GM19240 (cell line): ENCODE results near the gene SNX10.

ENCODE experiments used
- DNase-seq: peaks from one replicate; pipeline ENCODE4 v3.0.0; 2011; ENCODE audit warnings: low spot score; ENCODE audit not compliant: insufficient read length

Gene SNX10

DNA sequence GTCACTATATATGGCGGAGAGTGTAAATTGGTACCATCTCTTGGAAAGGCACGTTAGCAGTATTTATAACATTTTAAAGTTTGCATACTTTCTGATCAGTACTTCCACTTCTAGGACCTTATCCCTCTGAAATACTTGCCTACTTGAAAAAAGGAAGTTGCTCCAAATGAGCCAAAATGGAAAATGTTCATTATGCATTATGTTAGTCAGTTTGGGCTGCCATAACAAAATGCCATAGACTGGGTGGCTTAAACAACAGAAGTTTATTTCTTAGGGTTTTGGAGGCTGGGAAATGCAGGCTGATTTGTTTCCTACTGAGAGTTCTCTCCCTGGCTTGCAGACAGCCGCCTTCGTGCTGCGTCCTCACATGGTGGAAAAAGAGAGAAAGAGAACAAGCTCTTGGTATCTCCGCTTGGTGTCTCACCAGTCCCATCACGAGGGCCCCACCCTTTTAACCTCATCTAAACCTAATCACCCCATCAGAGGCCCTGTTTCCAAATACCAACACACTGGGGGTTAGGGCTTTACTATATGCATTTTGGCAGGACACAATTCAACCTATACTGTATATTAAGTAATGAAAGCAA is 6.9 kb downstream of the SNX10 start:
- DNase-seq, result no peak

- no peak for DNase-seq
These were observed 13.6 kb downstream of the SNX10 start for GRCh38 chr7:26305090-26305868.

GRCh38 chr7:26305869-26306665 is 14.4 kb downstream of the SNX10 start:
- no peak for DNase-seq

DNA sequence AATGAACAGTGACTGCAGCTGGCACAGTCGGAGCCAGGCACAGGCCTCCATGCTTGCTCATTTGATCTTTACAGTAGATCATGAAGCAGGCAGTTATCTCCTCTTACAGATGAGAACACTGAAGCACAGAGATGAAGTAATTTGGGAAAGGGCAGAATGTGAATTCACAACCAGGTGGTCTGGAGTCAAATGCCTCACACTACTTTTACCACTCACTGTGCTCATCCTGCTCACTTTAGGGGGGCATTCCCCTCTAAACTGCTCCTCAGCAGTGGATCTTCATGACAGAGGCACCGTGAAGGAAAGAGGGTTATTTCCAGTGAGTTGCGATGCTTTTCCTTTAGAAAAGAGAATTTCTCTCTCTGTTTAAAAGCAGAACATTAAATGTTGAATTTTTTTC is 15.1 kb downstream of the SNX10 start:
- DNase-seq, result no peak

GRCh38 chr7:26307226-26307625 is 15.6 kb downstream of the SNX10 start:
- no peak for DNase-seq

DNA sequence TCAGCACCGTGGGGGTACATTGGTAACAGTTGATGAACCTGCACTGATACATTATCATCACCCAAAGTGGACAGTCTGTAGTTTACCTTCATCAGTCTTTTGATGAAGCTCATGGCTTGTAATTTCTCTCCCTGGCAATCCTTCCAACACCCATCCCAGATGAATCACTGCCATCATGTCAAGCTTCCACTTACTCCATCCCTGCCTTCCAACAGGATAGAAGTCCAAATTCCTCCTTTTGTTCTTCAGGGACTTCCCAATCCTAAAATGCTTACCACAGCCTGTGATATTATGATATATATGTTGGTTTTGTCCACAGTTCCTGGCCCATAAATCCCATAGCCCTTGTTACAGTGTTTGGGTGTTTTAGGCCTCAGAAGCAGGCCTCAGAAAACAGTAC is 16.1 kb downstream of the SNX10 start:
- no peak for DNase-seq

DNA sequence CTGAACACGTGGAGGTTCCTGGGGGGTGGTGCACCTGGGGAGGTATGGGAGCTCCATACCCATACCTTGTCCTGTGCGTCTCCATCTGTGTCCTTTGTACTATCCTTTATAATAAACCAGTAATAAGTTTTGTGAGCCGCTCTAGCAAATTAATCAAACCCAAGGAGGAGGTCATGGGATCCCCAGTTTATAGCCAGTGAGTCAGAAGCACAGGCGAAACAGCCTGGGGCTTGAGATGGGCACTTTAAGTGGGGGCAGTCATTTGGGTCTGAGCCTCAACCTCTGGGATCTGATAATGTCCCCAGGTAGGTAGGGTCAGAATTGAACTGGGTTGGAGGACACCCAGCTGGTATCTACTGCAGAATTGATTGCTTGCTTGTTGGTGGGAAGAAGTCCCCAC is 16.9 kb downstream of the SNX10 start:
- DNase-seq, result no peak

DNA sequence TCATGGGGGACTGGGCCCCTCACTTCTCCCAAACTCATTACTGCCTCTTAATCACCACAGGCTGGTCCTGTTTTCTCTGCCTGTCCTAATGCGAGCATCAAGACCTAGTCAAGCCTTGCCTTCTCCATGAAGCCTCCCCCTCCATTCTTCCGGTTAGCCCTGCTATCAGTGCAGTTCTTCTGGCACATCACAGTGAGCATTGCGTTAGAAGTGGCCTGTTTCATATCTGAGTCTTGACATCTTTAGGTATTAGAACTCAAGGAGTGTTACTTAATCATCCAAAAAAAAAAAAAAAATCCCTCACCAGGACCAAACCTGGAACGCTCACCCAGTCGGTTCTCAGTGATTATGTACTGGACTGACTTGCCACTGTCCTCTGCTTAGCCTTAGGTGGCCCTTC is 17.4 kb downstream of the SNX10 start:
- no peak for DNase-seq

DNA sequence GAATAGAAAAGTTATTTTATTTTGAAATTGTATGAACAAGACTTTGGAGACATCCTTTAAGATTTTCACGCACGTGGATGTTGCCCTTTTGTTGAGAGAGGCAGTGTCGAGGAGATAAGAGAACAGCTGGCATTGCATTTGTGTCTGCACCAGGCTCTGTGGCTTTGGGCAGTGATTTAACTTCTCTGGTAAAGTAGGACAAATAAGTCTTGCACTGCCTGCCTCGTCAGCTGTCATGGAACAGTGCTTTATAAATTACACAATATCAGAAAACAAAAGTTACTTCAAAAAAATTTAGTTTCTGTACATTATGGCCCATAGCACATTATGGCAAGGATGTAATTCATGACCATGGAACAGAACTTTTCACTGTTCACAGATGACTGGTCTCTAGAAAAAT is 20.1 kb downstream of the SNX10 start:
- DNase-seq, result no peak

- DNase-seq, result no peak
These were observed 25.5 kb downstream of the SNX10 start for GRCh38 chr7:26317211-26317610.

DNA sequence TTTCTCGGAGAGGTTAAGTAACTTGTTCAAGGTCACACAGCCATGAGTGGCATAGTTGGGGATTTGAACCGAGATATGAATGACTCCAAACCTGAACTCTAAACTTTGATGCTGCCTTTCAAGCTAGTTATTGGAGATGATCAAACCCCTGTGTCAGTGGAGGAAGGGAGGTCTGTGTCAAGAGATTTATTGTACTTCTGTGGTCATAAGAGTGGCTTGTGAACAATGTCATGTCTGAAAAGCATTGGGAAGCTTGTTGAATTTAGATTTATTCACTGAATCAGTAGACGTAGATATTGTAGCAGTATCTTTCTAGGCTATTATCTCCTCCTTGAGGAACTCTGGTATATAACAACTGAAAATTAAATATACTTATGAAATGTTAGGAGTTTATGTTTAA is 27.3 kb downstream of the SNX10 start:
- no peak for DNase-seq

GRCh38 chr7:26319636-26320035 is 28.0 kb downstream of the SNX10 start:
- DNase-seq, result no peak

GRCh38 chr7:26320878-26321277 is 29.2 kb downstream of the SNX10 start:
- no peak for DNase-seq

DNA sequence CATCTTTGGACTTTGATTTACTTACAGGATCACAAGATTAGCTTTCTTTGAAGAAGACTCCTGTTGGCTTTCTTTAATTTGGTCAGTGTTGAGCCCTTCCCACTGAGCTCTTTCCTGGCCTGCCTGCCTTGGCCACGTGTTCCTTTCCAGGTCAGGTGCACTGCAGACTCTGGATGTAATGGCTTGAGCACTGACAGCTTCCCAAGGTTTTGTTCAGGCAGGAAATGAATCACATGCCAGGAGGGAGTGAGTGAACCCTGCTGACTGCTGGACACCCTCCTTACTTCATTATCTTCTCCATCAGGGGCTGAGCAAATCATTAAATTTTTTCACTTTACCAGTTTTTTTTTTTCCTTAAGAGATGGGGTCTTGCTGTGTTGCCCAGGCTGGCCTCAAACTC is 29.8 kb downstream of the SNX10 start:
- DNase-seq, result no peak

- DNase-seq, result no peak
These were observed 34.5 kb downstream of the SNX10 start for GRCh38 chr7:26326211-26326610.

DNA sequence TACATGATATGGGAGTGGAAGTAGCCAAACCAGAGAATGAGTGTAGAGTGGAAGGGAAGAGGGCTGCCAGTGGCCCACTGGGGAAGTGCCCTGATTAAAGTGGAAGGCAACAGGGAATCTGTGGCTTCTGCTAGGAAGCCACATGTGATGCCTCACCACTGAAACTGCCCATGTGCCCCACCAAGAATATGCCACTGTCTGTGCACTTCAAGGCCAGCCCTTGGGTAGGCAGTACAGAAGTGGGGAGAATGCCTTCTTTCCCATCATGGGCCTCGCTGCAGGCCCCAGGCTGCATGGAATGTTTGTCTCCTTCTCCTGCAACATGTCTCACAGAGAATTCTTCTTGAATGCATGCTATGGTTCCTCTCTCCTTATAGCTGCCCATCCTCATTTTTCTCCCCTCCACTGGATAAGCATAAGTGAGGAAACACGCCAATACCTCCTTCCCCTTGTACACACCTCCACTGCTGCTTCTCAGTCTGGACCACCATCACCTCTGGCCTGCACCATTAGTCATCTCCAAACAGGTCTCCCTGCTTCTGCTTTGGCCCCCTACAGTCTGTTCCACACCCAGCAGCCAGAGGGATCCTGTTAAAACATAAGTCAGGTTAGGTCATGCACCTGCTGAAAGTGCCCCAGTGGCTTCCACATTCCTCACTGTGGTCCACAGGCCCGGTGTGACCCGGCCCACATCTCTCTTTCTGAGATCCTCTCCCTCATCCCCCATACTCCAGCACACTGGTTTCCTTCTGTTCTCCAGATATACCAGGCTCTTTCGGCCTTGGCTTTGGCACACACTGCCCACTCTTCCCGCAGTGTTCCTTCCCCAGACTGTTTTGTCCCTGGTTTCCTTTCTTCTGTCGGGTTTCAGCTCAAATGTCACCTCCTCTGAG is 37.1 kb downstream of the SNX10 start:
- DNase-seq, result no peak

GRCh38 chr7:26329520-26330255 is 38.0 kb downstream of the SNX10 start:
- no peak for DNase-seq

GRCh38 chr7:26331113-26331512 is 39.5 kb downstream of the SNX10 start:
- DNase-seq, result no peak

- DNase-seq, result no peak
These were observed 40.1 kb downstream of the SNX10 start for GRCh38 chr7:26331789-26332188.

- DNase-seq, result no peak
These were observed 41.0 kb downstream of the SNX10 start for GRCh38 chr7:26332698-26333097.
